ENCODE measurements around the gene TM4SF4. TPM values are rescaled to one million over a fixed set of nuclear protein-coding genes. Genes with fewer than 3 reads are reported as not detected.

TM4SF4 gene
- total RNA-seq, 1 experiment from 2014 or later: not detected

GRCh38 chr3:149428087-149428486, 46.4 kb upstream of the TM4SF4 start:
- Mint-ChIP-seq H3K27ac (no peak overlapping the region; a peak in 1 of 7 replicates), H3K9me3 (no peaks in the 10 kb centered on the region), H3K4me1 (peaks cover 6 to 9% of the 10 kb centered on the region in 2 experiments; a peak in 3 of 4 replicates), H3K4me3 (no peak overlapping the region), H3K36me3 (ENCODE audit: insufficient read depth in 1 of 3, low read depth in 3 of 3) (no peaks in the 10 kb centered on the region), H3K27me3 (ENCODE audit: low read depth) (no peaks in the 10 kb centered on the region)
- Histone ChIP-seq H3K23me2 (ENCODE audit: insufficient read length, low read depth, low read length, poor library complexity, severe bottlenecking) (no peaks in the 10 kb centered on the region), H3T11ph (ENCODE audit: low read length) (no peak overlapping the region), H3K9ac (ENCODE audit: extremely low read depth, insufficient read length, low read length) (no peak overlapping the region), H4K8ac (replicated peaks; ENCODE audit: insufficient read length, low read depth, low read length) (no peak overlapping the region), H3K18ac (ENCODE audit: insufficient read length, low read depth, low read length) (no peak overlapping the region), H3K27me3 (ENCODE audit: insufficient read depth, low read length) (no peaks in the 10 kb centered on the region), H3K79me1 (ENCODE audit: insufficient read depth, low read depth, low read length, poor library complexity, severe bottlenecking) (no peaks in the 10 kb centered on the region), H2BK5ac (ENCODE audit: insufficient read length, low read length) (no peak overlapping the region), H2BK12ac (ENCODE audit: insufficient read length, low read depth, low read length) (no peak overlapping the region), H2BK20ac (ENCODE audit: low read depth, low read length, poor library complexity, severe bottlenecking) (no peak overlapping the region), H3K4ac (ENCODE audit: low read depth, low read length) (no peak overlapping the region), H3K4me2 (ENCODE audit: insufficient read depth, insufficient read length, low read length) (no peak overlapping the region), H4K20me1 (ENCODE audit: control insufficient read depth, insufficient read depth, insufficient read length) (no peaks in the 10 kb centered on the region), H3K23ac (ENCODE audit: insufficient read length, low read depth, low read length) (no peak overlapping the region), H2BK120ac (ENCODE audit: low read depth, low read length, poor library complexity, severe bottlenecking) (no peak overlapping the region), H3K56ac (ENCODE audit: insufficient read length, low read depth, low read length) (no peak overlapping the region), H3K4me1 (ENCODE audit: insufficient read depth, low read length) (no peaks in the 10 kb centered on the region), H2BK15ac (ENCODE audit: low read depth, low read length) (no peak overlapping the region), H4K5ac (ENCODE audit: insufficient read length, low read depth, low read length) (no peak overlapping the region), H3K14ac (ENCODE audit: insufficient read depth, low read length) (no peak overlapping the region), H3K9me3 (ENCODE audit: control insufficient read depth, low read depth, low read length) (no peaks in the 10 kb centered on the region), H3K27ac (ENCODE audit: insufficient read length, low read depth, low read length) (no peak overlapping the region), H3K79me2 (ENCODE audit: insufficient read depth, low read length) (no peaks in the 10 kb centered on the region), H2AK5ac (ENCODE audit: insufficient read length, low read length) (no peak overlapping the region), H4K91ac (ENCODE audit: insufficient read length, low read depth, low read length) (no peak overlapping the region), H2AFZ (ENCODE audit: low read length) (no peak overlapping the region)
- DNase-seq: no peak
- no CpG with 5 or more reads among the region's 2 CpGs for WGBS (ENCODE audit: extremely low coverage, insufficient read length, low lambda C conversion rate)
- TF ChIP-seq, protein P1, sequence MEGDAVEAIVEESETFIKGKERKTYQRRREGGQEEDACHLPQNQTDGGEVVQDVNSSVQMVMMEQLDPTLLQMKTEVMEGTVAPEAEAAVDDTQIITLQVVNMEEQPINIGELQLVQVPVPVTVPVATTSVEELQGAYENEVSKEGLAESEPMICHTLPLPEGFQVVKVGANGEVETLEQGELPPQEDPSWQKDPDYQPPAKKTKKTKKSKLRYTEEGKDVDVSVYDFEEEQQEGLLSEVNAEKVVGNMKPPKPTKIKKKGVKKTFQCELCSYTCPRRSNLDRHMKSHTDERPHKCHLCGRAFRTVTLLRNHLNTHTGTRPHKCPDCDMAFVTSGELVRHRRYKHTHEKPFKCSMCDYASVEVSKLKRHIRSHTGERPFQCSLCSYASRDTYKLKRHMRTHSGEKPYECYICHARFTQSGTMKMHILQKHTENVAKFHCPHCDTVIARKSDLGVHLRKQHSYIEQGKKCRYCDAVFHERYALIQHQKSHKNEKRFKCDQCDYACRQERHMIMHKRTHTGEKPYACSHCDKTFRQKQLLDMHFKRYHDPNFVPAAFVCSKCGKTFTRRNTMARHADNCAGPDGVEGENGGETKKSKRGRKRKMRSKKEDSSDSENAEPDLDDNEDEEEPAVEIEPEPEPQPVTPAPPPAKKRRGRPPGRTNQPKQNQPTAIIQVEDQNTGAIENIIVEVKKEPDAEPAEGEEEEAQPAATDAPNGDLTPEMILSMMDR (conservative IDR thresholded peaks at IDR 0.05): no peak
